ENCODE measurements around the gene ACAD10. TPM values are rescaled to one million over a fixed set of nuclear protein-coding genes. Genes with fewer than 3 reads are reported as not detected.

The ACAD10 gene
- total and polyA plus RNA-seq, 2 experiments from 2014 or later, result 24.2 to 32.5 TPM

DNA sequence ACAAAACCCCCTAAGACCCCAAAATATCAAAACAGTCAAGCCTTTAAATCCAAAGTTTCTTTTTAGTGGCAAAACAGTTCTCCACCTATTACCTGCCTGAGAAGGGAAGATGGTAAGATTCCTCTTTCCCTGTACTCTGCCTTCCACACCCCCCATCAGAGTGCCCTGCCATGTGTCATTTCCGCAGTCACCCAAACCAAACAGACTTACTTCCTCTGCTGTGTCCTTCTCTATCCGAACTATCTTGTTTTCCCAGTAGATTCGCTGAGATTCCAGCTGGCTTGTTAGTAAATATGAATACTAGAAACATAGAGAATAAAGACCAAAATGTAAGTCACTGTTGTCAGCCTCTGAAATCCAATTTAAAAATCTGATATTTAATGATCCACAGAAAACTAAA lies 30.5 kb upstream of the ACAD10 start:
- H3K9me3 ChIP-seq (ENCODE audit: low read depth), result no peaks in the 10 kb centered on the region
- H3K79me2 ChIP-seq, result no peaks in the 10 kb centered on the region
- H3K9me2 ChIP-seq (replicated peaks; ENCODE audit: insufficient read depth), result no peaks in the 10 kb centered on the region
- TF ChIP-seq EZH2phosphoT487 (IDR thresholded peaks at IDR 0.05; ENCODE audit: low read depth, severe bottlenecking, unreplicated experiment), result no peak
- no peak overlapping the region for H3K4me3 ChIP-seq
- no peaks in the 10 kb centered on the region for H3K4me1 ChIP-seq (ENCODE audit: insufficient read depth)
- no peak overlapping the region for H3K4me2 ChIP-seq
- H3K27me3 ChIP-seq, result no peaks in the 10 kb centered on the region
- no peak overlapping the region for H3K27ac ChIP-seq
- no peak for DNase-seq (ENCODE audit: low spot score)
- no peak overlapping the region for H2AFZ ChIP-seq
- H4K20me1 ChIP-seq (ENCODE audit: insufficient read depth, poor library complexity, severe bottlenecking), result no peaks in the 10 kb centered on the region
- WGBS (ENCODE audit: low lambda C conversion rate, missing lambda C conversion rate), result 93% methylated on average over 3 of the region's 3 CpGs
- H3K36me3 ChIP-seq (replicated peaks; ENCODE audit: insufficient read depth, low read depth), result no peaks in the 10 kb centered on the region

DNA sequence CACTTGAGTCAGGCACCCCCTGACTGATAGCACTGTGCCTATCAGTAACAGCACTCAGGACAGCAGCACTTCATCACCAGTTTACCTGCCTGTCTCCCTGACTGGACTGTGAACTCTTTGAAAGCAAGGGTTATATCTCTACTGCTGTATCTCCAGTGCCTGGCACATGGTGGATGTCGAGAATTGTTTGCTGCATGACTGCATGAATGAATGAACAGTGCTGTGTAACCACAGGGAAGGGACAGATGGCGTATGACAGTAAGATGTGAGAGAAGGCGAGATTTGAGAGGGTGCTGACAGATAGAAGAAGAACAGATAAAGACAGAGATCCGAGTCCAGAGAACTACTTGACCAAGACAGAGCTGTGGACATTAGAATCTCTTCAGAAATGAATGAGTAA lies 29.8 kb upstream of the ACAD10 start:
- no peak overlapping the region for H2AFZ ChIP-seq
- WGBS (ENCODE audit: low lambda C conversion rate, missing lambda C conversion rate), result 84% methylated on average over 4 of the region's 4 CpGs
- H3K4me2 ChIP-seq, result no peak overlapping the region
- no peaks in the 10 kb centered on the region for H3K79me2 ChIP-seq
- H3K36me3 ChIP-seq (replicated peaks; ENCODE audit: insufficient read depth, low read depth), result no peaks in the 10 kb centered on the region
- no peaks in the 10 kb centered on the region for H3K4me1 ChIP-seq (ENCODE audit: insufficient read depth)
- no peak for DNase-seq (ENCODE audit: low spot score)
- no peak for TF ChIP-seq EZH2phosphoT487 (IDR thresholded peaks at IDR 0.05; ENCODE audit: low read depth, severe bottlenecking, unreplicated experiment)
- no peak for TF ChIP-seq EZH2 (IDR thresholded peaks at IDR 0.05; ENCODE audit: borderline replicate concordance)
- TF ChIP-seq, protein P1, sequence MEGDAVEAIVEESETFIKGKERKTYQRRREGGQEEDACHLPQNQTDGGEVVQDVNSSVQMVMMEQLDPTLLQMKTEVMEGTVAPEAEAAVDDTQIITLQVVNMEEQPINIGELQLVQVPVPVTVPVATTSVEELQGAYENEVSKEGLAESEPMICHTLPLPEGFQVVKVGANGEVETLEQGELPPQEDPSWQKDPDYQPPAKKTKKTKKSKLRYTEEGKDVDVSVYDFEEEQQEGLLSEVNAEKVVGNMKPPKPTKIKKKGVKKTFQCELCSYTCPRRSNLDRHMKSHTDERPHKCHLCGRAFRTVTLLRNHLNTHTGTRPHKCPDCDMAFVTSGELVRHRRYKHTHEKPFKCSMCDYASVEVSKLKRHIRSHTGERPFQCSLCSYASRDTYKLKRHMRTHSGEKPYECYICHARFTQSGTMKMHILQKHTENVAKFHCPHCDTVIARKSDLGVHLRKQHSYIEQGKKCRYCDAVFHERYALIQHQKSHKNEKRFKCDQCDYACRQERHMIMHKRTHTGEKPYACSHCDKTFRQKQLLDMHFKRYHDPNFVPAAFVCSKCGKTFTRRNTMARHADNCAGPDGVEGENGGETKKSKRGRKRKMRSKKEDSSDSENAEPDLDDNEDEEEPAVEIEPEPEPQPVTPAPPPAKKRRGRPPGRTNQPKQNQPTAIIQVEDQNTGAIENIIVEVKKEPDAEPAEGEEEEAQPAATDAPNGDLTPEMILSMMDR (IDR thresholded peaks at IDR 0.05; ENCODE audit: poor library complexity), result no peak
- no peaks in the 10 kb centered on the region for H3K27me3 ChIP-seq
- H3K27ac ChIP-seq, result no peak overlapping the region
- no peaks in the 10 kb centered on the region for H3K9me2 ChIP-seq (replicated peaks; ENCODE audit: insufficient read depth)
- no peak overlapping the region for H3K4me3 ChIP-seq
- no peaks in the 10 kb centered on the region for H3K9me3 ChIP-seq (ENCODE audit: low read depth)
- H4K20me1 ChIP-seq (ENCODE audit: insufficient read depth, poor library complexity, severe bottlenecking), result no peaks in the 10 kb centered on the region

DNA sequence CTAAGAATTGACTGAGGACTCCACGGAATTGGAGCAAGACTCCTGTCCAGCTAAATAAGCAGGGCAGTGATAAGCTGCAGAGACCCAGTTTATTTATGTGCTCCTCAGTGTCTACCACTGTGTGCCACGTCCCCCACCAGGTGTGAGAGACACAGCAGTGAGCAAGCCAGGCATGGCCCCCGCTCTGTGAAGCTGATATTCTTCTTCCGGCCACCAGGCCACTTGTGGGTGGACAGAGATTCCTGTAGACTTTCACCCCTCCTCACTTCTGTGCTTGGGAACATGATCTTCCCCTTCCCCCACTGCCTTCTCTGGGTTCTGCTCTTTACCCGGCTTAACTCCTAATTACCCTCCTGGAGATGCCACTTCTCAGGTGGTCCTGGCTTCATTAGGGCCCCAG lies 21.4 kb upstream of the ACAD10 start:
- no peaks in the 10 kb centered on the region for H3K9me3 ChIP-seq (ENCODE audit: low read depth)
- no peak overlapping the region for H3K4me2 ChIP-seq
- no peak overlapping the region for H3K4me3 ChIP-seq
- H3K4me1 ChIP-seq (ENCODE audit: insufficient read depth), result no peaks in the 10 kb centered on the region
- no peaks in the 10 kb centered on the region for H3K9me2 ChIP-seq (replicated peaks; ENCODE audit: insufficient read depth)
- no peak overlapping the region for H3K27ac ChIP-seq
- H3K79me2 ChIP-seq, result no peaks in the 10 kb centered on the region
- no peaks in the 10 kb centered on the region for H3K36me3 ChIP-seq (replicated peaks; ENCODE audit: insufficient read depth, low read depth)
- H2AFZ ChIP-seq, result no peak overlapping the region
- TF ChIP-seq EZH2 (IDR thresholded peaks at IDR 0.05; ENCODE audit: borderline replicate concordance), result no peak
- TF ChIP-seq, protein P1 (IDR thresholded peaks at IDR 0.05; ENCODE audit: poor library complexity), result no peak
- TF ChIP-seq EZH2phosphoT487 (IDR thresholded peaks at IDR 0.05; ENCODE audit: low read depth, severe bottlenecking, unreplicated experiment), result no peak
- DNase-seq (ENCODE audit: low spot score), result no peak
- H3K27me3 ChIP-seq, result no peaks in the 10 kb centered on the region
- no peaks in the 10 kb centered on the region for H4K20me1 ChIP-seq (ENCODE audit: insufficient read depth, poor library complexity, severe bottlenecking)
- WGBS (ENCODE audit: low lambda C conversion rate, missing lambda C conversion rate), result 92% methylated on average over 5 of the region's 5 CpGs

DNA sequence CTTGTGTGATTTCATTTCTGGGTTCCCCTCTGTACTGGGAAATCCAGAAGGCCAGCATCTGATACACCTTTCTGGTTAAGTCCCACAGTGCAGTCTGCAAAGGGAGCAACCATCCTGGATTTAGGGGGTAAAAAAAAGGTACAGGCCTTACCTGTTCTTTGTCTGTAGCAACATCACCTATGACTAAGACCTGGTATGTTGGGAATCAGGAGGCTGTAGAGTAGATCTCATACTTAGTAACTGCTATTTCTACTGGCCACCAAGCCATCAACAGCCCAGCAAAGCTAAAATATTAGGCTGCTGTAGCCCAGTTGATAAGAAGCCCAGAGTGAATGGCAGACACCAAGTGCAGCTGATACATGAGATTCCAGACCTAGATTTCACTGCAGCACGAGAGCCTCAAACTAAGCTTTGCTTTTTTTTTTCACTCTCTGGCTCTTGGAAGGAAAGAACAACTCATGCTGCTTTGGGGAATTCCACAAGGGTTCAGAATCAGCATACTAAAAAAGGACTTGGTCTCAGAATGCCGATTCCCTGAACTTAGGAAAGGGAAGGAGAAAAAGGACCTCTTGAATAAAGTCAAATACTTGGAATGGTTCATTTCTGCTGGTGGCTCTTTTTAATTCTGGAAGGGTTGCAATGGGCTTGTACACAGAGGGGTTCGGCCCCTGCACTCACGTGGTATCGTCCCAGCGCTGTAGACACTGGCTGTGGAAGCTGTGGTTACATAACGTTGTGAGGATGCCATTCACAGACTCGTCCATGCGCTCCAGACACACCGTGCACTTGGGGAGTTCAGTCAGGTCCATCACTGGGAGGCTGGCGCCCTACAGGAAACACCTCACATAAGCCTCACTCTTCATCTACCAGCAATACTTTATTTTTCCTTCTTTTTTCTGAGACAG lies 20.6 kb upstream of the ACAD10 start:
- H3K27ac ChIP-seq, result no peak overlapping the region
- no peak overlapping the region for H3K4me3 ChIP-seq
- H3K9me3 ChIP-seq (ENCODE audit: low read depth), result no peaks in the 10 kb centered on the region
- H3K4me2 ChIP-seq, result no peak overlapping the region
- H4K20me1 ChIP-seq (ENCODE audit: insufficient read depth, poor library complexity, severe bottlenecking), result no peaks in the 10 kb centered on the region
- H3K36me3 ChIP-seq (replicated peaks; ENCODE audit: insufficient read depth, low read depth), result no peaks in the 10 kb centered on the region
- no peaks in the 10 kb centered on the region for H3K4me1 ChIP-seq (ENCODE audit: insufficient read depth)
- H3K9me2 ChIP-seq (replicated peaks; ENCODE audit: insufficient read depth), result no peaks in the 10 kb centered on the region
- WGBS (ENCODE audit: low lambda C conversion rate, missing lambda C conversion rate), result 91% methylated on average over 11 of the region's 11 CpGs
- H3K79me2 ChIP-seq, result no peaks in the 10 kb centered on the region
- H2AFZ ChIP-seq, result no peak overlapping the region
- DNase-seq (ENCODE audit: low spot score), result no peak
- no peaks in the 10 kb centered on the region for H3K27me3 ChIP-seq
- TF ChIP-seq, protein P1 (IDR thresholded peaks at IDR 0.05; ENCODE audit: poor library complexity), result no peak
- no peak for TF ChIP-seq EZH2 (IDR thresholded peaks at IDR 0.05; ENCODE audit: borderline replicate concordance)
- TF ChIP-seq EZH2phosphoT487 (IDR thresholded peaks at IDR 0.05; ENCODE audit: low read depth, severe bottlenecking, unreplicated experiment), result no peak

All from hepatocyte (in vitro differentiated cells).